K562 (cell line): ENCODE measurements around the gene ACP5. TPM values are rescaled to one million over a fixed set of nuclear protein-coding genes. Genes with fewer than 3 reads are reported as not detected.

Experiments used
- CCAR2 ChIP-seq: fragments of 200-400 bp; formaldehyde crosslinking; IDR thresholded peaks from 2 replicates; pipeline ENCODE4 v1.6.1; 2017; ENCODE audit warnings: mild to moderate bottlenecking, low read depth, low read length
- CTBP1 ChIP-seq: fragments of 450-650 bp; IDR thresholded peaks from 2 replicates; pipeline ENCODE4 v1.6.1; 2016; ENCODE audit warnings: borderline replicate concordance
- FOXJ3 ChIP-seq: sonication (generic); formaldehyde crosslinking; IDR thresholded peaks from 2 replicates; pipeline ENCODE4 v1.4.0; 2020; ENCODE audit warnings: mild to moderate bottlenecking, missing genetic modification reagents
- PTBP1 ChIP-seq: fragments of 200-400 bp; formaldehyde crosslinking; IDR thresholded peaks from 2 replicates; pipeline ENCODE4 v1.6.1; 2017; ENCODE audit warnings: low read depth, low read length
- RBM15 ChIP-seq: fragments of 200-400 bp; formaldehyde crosslinking; IDR thresholded peaks from 2 replicates; pipeline ENCODE4 v1.6.1; 2018; ENCODE audit warnings: mild to moderate bottlenecking, low read length, moderate library complexity; ENCODE audit not compliant: insufficient read depth
- TAF15 ChIP-seq: fragments of 200-400 bp; formaldehyde crosslinking; IDR thresholded peaks from 2 replicates; pipeline ENCODE4 v1.6.1; 2017; ENCODE audit warnings: mild to moderate bottlenecking, low read depth, low read length, moderate library complexity
- TAF9B ChIP-seq: fragments of 450-650 bp; IDR thresholded peaks from 2 replicates; pipeline ENCODE4 v1.6.1; 2018; ENCODE audit warnings: mild to moderate bottlenecking; ENCODE audit not compliant: partially characterized antibody
- ZFP1 ChIP-seq: fragments of 450-650 bp; formaldehyde crosslinking; IDR thresholded peaks from 2 replicates; pipeline ENCODE4 v1.4.0; 2020; ENCODE audit warnings: mild to moderate bottlenecking, mixed read lengths
- polyA plus RNA-seq, 8 experiments: library from polyadenylated mRNA; depleted of rRNA in 4 of 8; stranded (reverse) in 5 of 8; unstranded in 3 of 8; fragments of >200 nt; fragmentation: Nextera tagmentation in 2 of 8; fragmentation: Illumina TruSeq in 1 of 8; extraction: Ambion mirVana in 2 of 8; extraction: Trizol in 1 of 8; gene quantifications; 2 replicates each; pipeline versions ENCODE4 v1.2.1 to v1.2.3, GENCODE V29; 2011 to 2014; ENCODE audit warnings: inconsistent platforms in 1 of 8, missing spikeins in 1 of 8
- total RNA-seq, 7 experiments: library from RNA; depleted of rRNA in 6 of 7; stranded (reverse); fragments of >200 nt in 6 of 7; fragmentation: Illumina TruSeq in 2 of 7; extraction: Trizol in 2 of 7; gene quantifications; 2 replicates each; pipeline versions ENCODE4 v1.2.1 to v1.2.3, GENCODE V29; 2011 to 2021; ENCODE audit warnings: low replicate concordance in 1 of 7
- TF ChIP-seq, protein P1 (sequence below): fragments of 200-600 bp; sonication (generic); IDR thresholded peaks from one replicate; pipeline ENCODE4 v1.6.1; 2012; ENCODE audit warnings: mild to moderate bottlenecking, low read depth, low read length, inconsistent platforms
- TF ChIP-seq, protein P2 (sequence below): fragments of 250-450 bp; sonication (Bioruptor Pico); IDR thresholded peaks from 2 replicates; pipeline ENCODE4 v1.6.1; 2021; ENCODE audit warnings: mild to moderate bottlenecking
- TF ChIP-seq, protein P3 (sequence below): fragments of 250-450 bp; sonication (Bioruptor Pico); IDR thresholded peaks from 2 replicates; pipeline ENCODE4 v1.8.0; 2022; ENCODE audit warnings: moderate library complexity, mild to moderate bottlenecking, inconsistent platforms
- TF ChIP-seq, protein P4 (sequence below): fragments of 250-450 bp; sonication (Bioruptor Pico); IDR thresholded peaks from 2 replicates; pipeline ENCODE4 v1.5.1; 2021; ENCODE audit warnings: mild to moderate bottlenecking

Gene ACP5
- total and polyA plus RNA-seq, 9 of the 15 experiments (the other 6 are each of a cell fraction or from before 2014, with no cell fraction given) = 0.06 to 1.1 (median 0.31) TPM; not detected in 1

DNA sequence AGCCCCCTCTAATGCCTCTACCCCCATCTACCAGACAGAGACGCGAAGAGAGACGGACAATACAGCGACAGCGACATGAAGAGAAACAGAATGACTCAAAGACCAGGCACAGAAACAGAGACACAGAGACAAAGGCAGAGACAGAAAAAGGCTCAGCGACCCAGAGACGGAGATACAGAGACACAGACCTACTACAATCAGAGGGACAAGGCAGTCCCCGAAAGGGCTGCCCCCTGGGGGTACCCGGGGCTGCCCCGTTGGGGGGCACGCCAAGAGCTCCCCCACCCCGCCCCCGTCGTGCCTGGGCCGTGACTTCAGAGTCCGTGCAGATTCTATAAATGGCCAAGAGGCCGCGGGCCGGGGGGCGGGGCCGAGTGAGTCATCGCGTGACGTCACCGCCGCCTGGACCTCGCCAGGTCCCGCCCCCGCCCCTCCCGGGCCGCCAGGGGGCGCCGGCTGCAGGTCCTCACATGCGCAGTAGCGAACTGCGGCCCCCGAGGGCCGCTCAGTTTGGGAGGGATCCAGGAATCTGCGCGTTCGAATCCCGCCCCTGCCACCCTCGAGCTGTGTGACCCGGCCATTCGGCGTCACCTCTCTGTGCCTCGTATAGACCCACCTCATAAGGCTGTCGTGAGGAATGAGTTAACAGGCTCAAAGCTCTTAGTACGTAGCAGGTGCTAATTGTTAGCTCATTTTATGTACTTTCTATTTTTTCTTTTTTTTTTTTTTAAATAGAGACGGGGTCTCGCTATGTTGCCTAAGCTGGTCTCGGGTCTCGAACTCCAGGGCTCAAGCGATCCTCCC is 41.5 kb downstream of the ACP5 start (continued):
- TF ChIP-seq, protein P1, sequence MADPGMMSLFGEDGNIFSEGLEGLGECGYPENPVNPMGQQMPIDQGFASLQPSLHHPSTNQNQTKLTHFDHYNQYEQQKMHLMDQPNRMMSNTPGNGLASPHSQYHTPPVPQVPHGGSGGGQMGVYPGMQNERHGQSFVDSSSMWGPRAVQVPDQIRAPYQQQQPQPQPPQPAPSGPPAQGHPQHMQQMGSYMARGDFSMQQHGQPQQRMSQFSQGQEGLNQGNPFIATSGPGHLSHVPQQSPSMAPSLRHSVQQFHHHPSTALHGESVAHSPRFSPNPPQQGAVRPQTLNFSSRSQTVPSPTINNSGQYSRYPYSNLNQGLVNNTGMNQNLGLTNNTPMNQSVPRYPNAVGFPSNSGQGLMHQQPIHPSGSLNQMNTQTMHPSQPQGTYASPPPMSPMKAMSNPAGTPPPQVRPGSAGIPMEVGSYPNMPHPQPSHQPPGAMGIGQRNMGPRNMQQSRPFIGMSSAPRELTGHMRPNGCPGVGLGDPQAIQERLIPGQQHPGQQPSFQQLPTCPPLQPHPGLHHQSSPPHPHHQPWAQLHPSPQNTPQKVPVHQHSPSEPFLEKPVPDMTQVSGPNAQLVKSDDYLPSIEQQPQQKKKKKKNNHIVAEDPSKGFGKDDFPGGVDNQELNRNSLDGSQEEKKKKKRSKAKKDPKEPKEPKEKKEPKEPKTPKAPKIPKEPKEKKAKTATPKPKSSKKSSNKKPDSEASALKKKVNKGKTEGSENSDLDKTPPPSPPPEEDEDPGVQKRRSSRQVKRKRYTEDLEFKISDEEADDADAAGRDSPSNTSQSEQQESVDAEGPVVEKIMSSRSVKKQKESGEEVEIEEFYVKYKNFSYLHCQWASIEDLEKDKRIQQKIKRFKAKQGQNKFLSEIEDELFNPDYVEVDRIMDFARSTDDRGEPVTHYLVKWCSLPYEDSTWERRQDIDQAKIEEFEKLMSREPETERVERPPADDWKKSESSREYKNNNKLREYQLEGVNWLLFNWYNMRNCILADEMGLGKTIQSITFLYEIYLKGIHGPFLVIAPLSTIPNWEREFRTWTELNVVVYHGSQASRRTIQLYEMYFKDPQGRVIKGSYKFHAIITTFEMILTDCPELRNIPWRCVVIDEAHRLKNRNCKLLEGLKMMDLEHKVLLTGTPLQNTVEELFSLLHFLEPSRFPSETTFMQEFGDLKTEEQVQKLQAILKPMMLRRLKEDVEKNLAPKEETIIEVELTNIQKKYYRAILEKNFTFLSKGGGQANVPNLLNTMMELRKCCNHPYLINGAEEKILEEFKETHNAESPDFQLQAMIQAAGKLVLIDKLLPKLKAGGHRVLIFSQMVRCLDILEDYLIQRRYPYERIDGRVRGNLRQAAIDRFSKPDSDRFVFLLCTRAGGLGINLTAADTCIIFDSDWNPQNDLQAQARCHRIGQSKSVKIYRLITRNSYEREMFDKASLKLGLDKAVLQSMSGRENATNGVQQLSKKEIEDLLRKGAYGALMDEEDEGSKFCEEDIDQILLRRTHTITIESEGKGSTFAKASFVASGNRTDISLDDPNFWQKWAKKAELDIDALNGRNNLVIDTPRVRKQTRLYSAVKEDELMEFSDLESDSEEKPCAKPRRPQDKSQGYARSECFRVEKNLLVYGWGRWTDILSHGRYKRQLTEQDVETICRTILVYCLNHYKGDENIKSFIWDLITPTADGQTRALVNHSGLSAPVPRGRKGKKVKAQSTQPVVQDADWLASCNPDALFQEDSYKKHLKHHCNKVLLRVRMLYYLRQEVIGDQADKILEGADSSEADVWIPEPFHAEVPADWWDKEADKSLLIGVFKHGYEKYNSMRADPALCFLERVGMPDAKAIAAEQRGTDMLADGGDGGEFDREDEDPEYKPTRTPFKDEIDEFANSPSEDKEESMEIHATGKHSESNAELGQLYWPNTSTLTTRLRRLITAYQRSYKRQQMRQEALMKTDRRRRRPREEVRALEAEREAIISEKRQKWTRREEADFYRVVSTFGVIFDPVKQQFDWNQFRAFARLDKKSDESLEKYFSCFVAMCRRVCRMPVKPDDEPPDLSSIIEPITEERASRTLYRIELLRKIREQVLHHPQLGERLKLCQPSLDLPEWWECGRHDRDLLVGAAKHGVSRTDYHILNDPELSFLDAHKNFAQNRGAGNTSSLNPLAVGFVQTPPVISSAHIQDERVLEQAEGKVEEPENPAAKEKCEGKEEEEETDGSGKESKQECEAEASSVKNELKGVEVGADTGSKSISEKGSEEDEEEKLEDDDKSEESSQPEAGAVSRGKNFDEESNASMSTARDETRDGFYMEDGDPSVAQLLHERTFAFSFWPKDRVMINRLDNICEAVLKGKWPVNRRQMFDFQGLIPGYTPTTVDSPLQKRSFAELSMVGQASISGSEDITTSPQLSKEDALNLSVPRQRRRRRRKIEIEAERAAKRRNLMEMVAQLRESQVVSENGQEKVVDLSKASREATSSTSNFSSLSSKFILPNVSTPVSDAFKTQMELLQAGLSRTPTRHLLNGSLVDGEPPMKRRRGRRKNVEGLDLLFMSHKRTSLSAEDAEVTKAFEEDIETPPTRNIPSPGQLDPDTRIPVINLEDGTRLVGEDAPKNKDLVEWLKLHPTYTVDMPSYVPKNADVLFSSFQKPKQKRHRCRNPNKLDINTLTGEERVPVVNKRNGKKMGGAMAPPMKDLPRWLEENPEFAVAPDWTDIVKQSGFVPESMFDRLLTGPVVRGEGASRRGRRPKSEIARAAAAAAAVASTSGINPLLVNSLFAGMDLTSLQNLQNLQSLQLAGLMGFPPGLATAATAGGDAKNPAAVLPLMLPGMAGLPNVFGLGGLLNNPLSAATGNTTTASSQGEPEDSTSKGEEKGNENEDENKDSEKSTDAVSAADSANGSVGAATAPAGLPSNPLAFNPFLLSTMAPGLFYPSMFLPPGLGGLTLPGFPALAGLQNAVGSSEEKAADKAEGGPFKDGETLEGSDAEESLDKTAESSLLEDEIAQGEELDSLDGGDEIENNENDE = no peak
- TF ChIP-seq, protein P2, sequence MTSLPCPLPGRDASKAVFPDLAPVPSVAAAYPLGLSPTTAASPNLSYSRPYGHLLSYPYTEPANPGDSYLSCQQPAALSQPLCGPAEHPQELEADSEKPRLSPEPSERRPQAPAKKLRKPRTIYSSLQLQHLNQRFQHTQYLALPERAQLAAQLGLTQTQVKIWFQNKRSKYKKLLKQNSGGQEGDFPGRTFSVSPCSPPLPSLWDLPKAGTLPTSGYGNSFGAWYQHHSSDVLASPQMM (CRISPR knock-in tag) = no peak
- TF ChIP-seq CCAR2 (no peak), FOXJ3 (no peak), TAF9B (no peak), CTBP1 (peak; percentile 57; the same call in 1 of the 2 replicates), PTBP1 (no peak), RBM15 (no peak), TAF15 (no peak), ZFP1 (no peak)
- TF ChIP-seq, protein P3, sequence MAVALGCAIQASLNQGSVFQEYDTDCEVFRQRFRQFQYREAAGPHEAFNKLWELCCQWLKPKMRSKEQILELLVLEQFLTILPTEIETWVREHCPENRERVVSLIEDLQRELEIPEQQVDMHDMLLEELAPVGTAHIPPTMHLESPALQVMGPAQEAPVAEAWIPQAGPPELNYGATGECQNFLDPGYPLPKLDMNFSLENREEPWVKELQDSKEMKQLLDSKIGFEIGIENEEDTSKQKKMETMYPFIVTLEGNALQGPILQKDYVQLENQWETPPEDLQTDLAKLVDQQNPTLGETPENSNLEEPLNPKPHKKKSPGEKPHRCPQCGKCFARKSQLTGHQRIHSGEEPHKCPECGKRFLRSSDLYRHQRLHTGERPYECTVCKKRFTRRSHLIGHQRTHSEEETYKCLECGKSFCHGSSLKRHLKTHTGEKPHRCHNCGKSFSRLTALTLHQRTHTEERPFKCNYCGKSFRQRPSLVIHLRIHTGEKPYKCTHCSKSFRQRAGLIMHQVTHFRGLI = no peak
- TF ChIP-seq, protein P4, sequence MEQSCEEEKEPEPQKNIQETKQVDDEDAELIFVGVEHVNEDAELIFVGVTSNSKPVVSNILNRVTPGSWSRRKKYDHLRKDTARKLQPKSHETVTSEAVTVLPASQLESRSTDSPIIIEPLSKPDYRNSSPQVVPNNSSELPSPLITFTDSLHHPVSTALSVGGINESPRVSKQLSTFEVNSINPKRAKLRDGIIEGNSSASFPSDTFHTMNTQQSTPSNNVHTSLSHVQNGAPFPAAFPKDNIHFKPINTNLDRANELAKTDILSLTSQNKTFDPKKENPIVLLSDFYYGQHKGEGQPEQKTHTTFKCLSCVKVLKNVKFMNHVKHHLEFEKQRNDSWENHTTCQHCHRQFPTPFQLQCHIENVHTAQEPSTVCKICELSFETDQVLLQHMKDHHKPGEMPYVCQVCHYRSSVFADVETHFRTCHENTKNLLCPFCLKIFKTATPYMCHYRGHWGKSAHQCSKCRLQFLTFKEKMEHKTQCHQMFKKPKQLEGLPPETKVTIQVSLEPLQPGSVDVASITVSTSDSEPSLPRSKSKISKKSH = no peak
